Left renal cortex interstitium (tissue), 4 donors: ENCODE results near the gene ERVW-1. TPM values are rescaled to one million over a fixed set of nuclear protein-coding genes. Genes with fewer than 3 reads are reported as not detected.
"Not testable (repeated sequence)": the region's sequence is repeated elsewhere in the genome, so short reads cannot be mapped to it uniquely, and the experiment has no call there.

Experiments used
- DNase-seq, 4 donors: peaks; one replicate each; pipeline ENCODE4 v3.0.0-alpha.2; 2013; ENCODE audit warnings: low read depth in 4 of 4, low spot score in 2 of 4, missing footprints in 1 of 4
- polyA plus RNA-seq, 4 donors: library from polyadenylated mRNA; unstranded; fragments of 120-200 nt; gene quantifications; one replicate each; pipeline ENCODE4 v1.2.1, GENCODE V29; 2013; ENCODE audit not compliant: insufficient read length in 4 of 4

The ERVW-1 gene, protein sequence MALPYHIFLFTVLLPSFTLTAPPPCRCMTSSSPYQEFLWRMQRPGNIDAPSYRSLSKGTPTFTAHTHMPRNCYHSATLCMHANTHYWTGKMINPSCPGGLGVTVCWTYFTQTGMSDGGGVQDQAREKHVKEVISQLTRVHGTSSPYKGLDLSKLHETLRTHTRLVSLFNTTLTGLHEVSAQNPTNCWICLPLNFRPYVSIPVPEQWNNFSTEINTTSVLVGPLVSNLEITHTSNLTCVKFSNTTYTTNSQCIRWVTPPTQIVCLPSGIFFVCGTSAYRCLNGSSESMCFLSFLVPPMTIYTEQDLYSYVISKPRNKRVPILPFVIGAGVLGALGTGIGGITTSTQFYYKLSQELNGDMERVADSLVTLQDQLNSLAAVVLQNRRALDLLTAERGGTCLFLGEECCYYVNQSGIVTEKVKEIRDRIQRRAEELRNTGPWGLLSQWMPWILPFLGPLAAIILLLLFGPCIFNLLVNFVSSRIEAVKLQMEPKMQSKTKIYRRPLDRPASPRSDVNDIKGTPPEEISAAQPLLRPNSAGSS
- 1 to 10 TPM in 2 of 4 donors, under 1 TPM in 2; 0.30 to 2.9 (median 1.4) TPM for polyA plus RNA-seq

DNA sequence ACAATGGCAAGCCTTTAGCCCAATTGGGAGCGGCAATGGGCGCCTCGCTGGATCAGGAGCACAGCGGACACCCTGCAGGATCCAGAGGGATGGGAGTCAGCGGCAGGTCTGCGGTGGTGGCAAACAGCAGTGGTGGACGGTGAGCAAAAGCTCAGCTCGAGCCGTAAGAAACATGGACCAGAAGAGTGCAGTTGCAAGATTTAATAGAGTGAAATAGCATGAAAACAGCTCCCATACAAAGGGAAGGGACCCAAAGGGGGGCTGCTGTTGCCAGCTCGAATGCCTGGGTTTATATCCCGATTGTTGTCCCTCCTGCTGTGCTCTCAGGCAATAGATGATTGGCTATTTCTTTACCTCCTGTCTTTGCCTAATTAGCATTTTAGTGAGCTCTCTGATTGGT is at the start of gene ERVW-1:
Gene ERVW-1 (minus strand): TSS at position 266 of the 400 bp plus-strand sequence. CDS start 7,565 bp downstream, outside the sequence.
- DNase-seq: not testable (repeated sequence)

DNA sequence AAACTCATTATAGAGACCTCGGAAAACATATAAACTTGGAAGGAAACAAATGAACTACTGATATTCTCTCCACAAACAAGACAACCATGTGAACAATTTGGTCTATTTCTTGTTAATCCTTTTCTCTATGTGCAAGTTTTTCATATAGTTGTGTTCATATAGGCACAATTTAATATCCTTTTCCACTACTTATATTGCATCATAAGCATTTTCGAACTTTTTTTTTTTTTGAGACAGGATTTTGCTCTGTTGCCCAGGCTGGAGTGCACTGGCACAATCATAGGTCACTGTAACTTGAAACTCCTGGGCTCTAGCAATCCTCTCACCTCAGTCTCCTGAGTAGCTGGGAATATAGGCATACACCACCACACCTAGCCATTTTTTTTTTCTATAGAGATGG is 45.4 kb upstream of the ERVW-1 start:
- DNase-seq: no peak

DNA sequence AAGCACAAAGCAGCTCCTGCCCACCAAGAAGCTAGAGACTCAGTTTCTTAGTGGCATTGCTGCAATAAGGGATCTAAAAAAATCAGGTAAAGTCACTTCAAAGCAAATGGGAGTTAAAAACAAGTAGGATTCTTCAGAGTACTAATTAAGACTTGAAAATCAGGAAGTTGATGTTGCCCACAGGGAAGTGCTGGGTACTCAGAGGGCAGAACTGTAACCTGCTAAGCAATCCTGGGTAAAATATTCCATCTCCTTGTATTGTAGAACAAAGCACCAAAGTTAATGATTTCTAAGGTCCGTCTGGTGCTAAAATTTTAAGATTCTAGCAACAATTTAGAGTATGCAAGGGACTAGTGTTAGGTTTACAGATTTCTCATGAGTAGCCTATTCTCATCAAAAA is 42.3 kb upstream of the ERVW-1 start:
- no peak for DNase-seq

DNA sequence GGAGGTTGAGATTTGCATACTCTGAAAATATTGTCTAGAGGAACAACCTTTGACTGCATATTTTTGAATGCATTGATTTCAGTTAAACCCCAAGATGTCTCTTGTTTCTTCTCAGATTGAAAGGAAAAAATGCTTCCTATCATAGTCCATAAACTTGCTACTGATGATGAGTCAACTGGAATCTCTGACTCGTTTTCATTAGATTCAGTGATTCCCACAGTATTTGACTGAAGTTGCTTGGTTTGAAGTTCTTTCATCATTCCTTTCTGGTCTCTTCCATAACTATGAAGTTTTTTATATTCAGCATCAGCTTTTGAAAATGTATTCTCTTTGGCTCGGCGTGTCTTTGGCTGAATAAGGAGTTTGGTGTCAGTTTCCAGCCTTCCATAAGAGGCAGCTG is 39.9 kb upstream of the ERVW-1 start:
- no peak for DNase-seq

DNA sequence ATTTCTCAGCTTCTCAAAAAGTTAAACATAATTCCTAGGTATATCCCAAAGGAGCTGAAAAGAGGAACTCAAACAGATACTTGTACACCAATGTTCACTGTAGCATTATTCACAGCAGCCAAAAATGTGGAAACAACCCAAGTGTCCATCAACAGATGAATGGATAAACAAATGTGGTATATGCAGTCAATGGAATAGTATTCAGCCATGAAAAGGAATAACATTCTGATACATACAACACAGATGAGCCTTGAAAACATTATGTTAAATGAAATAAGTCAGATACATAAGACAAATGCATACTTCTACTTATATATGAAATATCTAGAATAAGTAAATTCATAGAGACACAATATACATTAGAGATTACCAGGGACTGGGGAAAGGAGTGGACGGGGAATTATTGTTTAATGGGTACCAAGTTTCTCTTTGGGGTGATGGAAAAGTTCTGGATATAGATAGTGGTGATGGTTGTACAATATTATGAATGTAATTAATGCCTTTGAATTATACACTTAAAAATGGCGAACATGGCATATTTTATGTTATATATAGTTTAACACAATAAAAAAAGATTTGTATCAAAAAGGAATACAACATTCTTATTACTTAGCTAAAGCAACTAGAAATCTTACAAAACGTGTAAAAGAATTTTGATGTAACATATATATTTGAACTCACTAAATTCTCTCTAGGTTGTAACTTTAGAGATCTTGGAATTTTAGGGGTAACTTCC is 35.6 kb upstream of the ERVW-1 start:
- DNase-seq: no peak

DNA sequence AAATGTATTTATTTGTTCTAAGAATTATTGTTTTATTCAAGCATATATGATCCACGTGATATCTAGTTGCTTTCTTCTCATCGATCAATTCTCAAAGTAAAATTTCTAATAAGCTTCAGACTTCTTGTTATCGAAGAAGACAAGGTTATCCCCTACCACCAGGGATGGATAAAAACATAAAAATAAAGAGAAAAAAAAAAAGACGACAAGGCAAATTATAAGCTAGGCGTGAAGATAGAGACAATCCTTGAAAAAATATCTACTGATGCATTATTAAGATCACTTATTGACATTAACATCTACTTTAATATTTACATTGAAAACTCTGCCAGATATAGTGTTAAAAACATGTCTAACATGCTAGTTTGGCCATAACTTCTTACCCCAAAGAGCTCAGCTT is 31.2 kb upstream of the ERVW-1 start:
- no peak for DNase-seq

DNA sequence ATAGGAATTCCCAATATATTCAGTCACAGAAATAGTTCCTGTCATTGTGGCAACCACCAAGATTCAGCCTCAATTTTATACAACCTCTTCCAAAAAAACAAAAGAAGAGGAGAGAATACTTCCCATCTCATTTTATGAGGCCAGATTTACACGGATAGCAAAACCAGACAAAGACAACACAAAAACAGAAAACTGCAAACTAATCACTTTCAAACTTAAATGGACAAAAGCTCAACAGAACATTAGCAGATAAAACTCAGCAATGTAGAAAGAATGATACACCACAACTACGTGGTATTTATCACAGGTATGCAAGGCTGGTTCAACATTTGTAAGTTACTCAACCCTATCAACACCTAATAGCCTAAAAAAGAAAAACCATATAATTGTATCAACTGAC is 28.6 kb upstream of the ERVW-1 start:
- no peak for DNase-seq

DNA sequence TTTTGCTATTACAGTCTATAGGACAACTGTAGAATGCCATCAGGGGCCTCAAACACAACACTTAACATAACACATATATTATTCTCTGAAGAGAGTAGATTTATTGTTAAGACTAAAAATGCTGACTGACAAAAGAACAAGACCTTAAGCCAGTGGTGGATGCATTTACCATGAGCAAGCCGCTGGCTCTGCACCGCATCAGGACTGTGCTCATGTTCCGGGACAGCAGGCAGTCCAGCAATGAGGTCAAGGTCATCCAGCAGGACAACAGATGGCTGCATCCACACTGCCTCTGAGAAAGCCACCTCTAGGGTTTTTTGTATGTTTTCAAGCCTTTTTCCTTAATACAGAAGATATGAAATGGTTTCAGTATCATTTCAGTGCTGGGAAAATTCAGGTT is 26.8 kb upstream of the ERVW-1 start:
- no peak for DNase-seq

DNA sequence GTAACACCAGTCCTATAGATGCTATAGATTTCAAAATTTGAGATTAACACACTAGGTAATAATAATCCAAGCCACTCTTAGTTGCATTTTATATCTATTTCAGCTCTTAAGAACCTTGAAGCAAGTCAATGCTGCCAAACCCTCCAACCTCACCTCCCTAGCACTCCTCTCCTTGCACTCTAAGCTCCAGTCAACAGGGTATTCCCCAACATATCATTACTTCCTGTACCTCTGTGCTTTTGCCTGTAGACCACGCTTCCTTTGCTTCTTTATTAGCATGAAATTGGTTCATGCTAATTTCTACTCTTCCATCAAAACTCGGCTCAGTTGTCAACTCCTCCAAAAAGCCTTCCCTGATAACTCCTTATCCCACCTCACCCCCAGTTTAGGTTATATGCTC is 26.0 kb upstream of the ERVW-1 start:
- DNase-seq: no peak

DNA sequence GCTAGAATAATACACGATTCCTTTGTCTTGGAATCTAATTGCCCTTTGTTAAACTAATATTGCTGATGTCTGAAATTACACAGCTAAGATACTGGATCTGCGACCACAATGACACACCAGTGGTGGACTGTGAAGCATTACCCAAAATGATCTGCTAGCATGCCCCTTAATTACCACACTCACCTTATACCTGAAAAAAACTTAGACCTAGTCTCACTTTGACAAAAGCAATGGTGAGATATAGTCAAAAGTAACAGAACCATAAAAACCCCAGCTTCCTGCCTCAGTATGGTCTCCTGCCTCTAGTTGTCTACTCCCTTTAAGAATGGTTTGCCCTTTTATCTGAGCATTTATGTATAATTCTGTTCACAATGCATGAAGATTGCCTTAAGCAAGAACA is 20.8 kb upstream of the ERVW-1 start:
- no peak for DNase-seq

DNA sequence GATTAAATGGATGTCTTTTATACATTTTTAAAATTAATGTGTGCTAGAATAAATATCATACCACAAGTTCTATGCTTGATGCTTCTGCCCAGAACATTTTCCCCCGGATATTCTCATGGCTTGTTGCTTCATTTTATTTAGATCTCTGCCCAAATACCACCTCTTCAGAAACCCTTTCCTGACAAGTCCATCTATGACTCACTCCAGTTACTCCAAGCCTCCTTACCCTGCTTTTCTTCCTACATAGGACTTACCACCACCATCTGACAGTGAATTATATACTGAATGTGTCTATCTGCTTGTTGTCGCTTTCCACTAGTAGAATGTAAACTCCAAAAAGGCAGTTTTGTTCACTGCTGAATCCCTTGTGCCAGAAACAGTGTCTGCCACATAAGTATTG is 19.1 kb upstream of the ERVW-1 start:
- DNase-seq: no peak

DNA sequence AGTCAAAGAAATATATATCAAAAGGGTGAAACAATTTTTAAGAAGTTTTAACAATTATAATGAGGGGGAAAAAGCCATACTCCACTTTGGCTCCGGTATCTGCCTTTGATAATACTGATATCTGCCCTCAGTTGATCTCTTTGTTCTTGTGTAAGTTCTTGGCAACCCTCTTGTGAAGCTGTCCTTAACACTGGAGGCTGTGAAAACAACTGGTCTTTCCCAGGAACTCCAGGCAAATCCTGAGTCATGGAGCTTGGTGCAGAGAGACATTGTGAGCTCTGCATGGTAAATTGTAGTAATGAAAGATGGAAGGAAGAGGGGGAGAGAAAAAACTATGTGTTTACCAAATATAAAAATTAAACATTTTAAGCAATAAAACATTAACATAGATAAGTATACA is 11.9 kb upstream of the ERVW-1 start:
- no peak for DNase-seq

DNA sequence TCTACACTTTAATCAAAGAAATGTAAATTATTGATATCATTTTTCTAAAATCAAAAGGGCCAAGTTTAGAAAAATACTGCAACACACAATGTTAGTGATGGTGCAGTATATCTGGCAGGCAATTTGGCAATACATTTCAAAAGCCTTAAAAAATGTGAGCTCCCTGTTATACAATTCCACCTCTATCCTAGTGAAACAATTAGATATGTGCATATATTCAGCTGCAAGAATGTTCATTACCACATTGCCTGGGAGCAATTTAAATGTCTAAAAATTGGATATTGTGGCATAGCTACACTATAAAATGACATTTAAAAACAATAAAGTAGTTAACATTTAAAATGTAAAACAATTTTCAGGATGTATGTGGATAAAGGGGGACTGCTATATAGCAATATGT is 10.1 kb upstream of the ERVW-1 start:
- DNase-seq: no peak

DNA sequence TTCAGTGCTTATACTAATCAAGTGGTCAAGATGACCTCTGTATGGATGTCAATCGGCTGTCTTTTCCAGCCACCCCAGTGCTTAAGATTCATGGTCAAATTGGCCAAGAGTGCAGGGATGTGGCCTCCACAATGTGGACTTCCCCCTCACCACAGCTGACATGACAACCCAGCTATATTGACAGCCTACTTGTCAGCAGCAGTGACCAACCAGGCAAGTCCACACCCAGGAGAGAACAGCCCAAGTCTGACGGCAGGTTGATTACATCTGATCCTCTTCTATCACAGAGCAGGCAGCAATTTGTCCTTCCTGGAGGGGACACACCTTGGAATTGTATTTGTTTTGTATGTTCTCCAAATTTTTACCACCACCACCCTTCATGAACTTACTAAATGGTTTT is 8.2 kb upstream of the ERVW-1 start:
- no peak for DNase-seq

DNA sequence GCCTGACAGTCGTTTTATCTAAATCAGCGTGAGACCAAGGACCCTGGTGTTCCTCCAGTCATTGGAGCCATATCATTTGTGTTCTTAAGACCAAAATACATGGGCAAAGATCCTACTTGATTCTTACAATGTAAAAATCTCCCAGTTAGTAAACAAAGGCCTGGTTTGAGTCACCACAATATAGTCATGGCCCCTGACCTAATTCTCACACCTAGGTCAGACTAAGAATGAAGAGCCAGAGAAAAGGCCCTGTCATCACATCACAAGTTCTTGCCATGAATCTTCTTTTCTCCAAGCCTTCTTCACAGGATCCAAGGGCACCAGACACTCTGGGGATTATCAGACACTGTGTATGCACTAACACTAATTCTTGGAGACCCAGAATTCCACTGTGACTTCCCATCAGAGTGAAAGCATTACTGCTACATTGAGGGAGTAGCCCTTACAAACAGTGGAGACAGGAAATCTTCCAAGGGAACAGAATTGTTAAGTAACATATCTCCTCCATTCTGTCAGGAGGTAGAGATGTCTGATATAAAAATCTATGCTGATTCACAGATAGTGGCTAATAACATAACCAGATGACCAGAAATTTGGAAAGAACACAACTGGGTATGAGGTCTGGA is 7.6 kb upstream of the ERVW-1 start:
- DNase-seq: no peak

DNA sequence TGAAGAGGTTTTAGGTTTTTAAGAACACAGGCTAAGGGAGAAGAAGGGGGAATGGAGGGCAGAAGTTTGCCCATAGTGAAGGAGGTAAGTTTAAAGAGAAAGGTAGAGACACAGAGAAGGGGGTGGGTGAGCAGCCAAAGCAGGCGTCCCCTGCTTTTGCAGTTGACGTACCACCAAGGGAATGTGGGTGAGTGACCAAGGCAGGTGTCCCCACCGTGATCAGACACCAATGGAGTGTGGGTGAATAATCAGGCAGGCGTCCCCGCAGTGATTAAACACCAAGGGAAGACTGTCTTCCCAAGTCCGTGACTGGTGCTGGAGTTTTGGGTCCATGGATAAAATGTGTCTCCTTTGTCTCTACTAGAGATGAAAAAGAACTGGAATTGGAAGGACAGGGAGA is 6.5 kb upstream of the ERVW-1 start:
- DNase-seq: not testable (repeated sequence)

DNA sequence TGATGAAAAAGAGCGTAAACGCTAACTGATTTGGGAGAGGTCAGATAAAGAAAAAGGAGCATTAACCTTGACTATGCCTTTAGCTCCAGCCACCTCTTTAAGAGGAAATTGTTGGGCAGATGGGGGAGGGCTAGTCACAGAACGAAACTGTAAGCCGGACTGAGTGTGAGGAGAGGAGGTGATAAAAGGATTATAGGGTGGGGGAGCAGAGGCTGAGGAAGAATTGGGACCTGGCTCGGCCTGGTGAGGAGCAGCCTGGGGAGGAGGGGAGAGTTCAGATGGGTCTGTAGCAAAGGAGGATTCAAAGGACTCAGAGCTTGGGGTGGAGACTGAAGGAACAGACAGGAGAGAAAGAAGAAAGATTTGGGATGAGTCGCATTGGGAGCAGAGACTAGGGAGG is 5.9 kb upstream of the ERVW-1 start:
- not testable (repeated sequence) for DNase-seq

DNA sequence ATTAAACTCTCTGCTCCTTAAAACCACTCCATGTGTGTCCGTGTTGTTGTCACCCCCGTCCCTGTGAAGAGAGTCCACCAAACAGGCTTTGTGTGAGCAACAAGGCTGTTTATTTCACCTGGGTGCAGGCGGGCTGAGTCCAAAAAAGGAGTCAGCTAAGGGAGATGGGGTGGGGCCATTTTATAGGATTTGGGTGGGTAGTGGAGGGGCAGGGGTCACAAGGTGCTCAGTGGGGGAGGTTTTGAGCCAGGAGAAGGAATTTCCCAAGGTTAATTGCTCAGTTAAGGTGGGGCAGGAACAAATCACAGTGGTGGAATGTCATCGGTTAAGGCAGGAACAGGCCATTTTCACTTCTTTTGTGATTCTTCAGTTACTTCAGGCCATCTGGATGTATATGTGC is 1.4 kb upstream of the ERVW-1 start:
- DNase-seq: not testable (repeated sequence)

DNA sequence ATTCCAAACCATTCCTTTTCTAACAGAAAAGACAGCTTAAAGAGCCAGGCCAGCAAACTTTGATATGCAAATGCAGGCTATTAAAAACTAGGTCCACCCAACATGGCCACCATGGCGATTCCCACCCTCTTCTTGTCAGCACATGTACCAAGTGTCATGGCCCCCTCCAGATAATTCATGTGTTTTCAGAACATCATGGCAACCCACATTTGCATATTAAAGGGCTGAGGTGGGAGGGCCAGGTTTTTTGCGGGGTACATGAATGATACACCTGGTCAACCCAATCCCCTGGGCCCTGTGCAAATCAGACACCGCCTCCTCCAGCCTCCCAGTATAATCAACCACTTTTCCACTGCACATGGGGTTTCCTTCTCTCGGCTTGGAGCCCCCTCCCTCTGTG is 965 bp upstream of the ERVW-1 start:
- no peak for DNase-seq

DNA sequence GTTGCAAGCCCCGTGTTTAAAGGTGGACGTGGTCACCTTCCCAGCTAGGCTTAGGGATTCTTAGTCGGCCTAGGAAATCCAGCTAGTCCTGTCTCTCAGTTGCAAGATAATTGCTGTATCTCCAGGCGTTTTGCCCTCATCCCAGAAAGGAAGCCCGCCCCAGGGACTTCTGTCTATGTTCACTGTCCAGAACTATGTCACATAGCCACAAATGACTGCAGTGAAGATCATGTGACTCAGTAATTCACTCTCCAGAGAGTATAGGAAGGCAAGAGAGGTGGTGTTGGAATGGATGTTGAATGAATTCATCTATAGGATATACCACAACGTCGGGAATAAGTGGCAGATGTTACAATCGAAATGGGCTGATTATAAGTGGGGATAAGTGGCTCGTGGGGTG is 349 bp upstream of the ERVW-1 start:
- no peak for DNase-seq

DNA sequence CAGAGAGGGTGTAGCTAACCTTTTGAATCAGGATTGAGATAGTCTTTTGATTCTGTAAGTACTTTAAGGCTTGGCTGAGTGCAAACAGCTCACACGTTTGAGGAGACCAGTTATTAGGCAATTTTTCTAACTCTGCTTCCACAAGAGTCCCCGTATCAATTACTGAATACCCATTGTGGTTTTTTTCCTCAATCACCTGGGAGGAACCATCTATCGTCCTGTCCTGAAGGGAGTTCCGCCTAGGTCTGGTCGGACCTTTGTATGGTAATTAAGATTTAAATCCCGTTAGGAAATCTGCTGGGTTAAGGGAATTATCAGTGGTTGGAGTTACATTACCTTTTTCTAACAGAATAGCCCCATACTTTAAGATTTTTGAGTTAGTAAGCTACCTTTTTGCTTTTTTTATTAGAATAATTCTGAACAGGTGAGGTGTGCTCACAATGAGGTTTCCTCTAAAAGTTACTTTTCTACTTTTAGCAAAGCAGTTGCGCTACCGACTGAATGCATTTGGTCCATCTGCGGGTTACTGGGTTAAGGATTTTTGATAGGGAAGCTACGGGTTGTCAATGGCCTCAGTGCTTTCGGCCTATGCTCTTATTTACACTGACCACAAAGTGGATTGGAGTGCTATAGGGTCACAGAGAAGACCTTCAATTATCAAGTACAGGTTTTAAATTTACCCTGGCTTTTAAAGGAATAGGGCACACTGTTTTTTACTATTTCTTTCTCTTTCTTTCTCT is 1.7 kb downstream of the ERVW-1 start:
- DNase-seq: not testable (repeated sequence)
